ENCODE results near the gene CLIP2.
A peak's percentile ranks its signal among the peaks of the same experiment; 100 is the strongest.
"Not testable (repeated sequence)": the region's sequence is repeated elsewhere in the genome, so short reads cannot be mapped to it uniquely, and the experiment has no call there.

Gene CLIP2

DNA sequence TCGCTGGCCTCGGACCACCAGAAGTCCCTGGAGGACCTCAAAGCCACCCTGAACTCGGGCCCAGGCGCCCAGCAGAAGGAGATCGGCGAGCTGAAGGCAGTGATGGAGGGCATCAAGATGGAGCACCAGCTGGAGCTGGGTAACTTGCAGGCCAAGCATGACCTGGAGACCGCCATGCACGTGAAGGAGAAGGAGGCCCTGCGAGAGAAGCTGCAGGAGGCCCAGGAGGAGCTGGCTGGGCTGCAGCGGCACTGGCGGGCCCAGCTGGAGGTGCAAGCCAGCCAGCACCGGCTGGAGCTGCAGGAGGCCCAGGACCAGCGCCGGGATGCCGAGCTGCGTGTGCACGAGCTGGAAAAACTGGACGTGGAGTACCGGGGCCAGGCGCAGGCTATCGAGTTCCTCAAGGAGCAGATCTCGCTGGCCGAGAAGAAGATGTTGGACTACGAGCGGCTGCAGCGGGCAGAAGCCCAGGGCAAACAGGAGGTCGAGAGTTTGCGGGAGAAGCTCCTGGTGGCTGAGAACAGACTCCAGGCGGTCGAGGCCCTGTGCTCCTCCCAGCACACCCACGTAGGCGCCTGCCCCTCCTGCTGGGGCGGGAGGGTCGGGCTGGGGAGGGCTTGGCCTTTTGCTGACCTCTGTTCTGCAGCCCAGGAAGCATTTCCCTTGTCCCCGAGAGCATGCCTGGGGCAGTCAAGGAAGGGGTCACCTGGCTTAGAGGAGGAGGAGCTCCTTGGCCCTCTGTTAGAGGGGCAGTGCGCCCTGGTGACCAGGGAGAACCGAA, 87.2 kb downstream of the CLIP2 start:
- DNase-seq: no peak

DNA sequence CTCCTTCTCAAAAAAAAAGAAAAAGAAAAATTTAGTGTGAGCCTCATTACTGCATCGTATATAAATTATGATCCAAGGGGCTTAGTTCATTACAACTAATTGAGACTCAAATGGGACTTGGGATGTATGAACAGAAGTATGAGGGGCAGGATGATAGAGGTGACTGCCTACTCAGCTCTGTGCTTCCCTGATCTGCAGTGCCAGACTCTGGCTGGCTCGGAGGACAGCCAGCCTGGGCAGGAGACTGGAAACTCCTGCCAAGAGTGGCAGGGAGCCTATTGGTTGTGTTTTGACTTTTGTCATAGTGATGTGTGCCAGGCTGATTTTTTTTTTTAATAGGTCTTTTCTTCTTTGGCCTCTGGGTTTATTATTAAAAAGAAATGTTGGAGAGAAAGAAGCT, 90.7 kb downstream of the CLIP2 start:
- DNase-seq: no peak

DNA sequence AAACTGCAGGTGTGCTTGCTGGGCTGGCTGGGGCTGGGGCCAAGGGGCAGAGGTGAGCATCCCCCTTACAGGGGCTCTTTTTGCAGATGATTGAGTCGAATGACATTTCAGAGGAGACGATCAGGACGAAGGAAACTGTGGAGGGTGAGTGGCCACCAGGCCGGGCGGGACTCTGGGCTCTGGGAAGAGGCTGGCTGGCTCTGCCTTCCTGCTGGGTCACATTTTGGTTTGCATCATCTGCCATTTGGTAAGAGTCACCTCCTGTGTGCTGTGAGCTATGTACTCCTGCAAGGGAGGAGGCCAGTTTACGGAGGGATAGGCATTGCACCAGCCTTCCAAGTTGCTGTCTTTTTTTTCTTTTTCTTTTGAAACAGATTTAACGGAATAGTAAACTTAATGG, 91.5 kb downstream of the CLIP2 start:
- DNase-seq: no peak

DNA sequence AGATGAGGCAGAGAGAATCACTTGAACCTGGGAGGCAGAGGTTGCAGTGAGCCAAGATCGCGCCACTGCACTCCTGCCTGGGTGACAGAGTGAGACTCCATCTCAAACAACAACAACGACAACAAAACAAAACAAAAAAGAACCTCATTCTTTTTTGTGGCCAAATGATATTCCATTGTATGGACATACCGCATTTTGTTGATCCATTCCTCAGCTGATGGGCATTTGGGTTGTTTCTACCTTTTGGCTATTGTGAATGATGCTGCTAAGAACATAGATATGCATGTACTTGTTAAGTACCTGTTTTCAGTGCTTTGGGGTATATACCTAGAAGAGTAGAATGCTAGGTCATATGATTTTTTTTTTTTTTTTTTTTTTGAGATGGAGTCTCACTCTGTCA, 94.9 kb downstream of the CLIP2 start:
- not testable (repeated sequence) for DNase-seq

DNA sequence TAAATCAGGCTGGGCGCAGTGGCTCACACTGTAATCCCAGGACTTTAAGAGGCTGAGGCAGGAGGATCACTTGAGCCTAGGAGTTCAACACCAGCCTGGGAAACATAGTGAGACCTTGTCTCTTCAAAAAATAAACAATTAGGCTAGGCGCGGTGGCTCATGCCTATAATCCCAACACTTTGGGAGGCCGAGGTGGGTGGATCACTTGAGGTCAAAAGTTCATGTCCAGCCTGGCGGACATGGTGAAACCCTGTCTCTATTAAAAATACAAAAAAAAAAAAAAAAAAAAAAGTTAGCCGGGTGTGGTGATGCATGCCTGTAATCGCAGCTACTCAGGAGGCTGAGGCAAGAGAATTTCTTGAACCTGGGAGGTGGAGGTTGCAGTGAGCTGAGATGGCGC, 95.6 kb downstream of the CLIP2 start:
- DNase-seq: not testable (repeated sequence)

DNA sequence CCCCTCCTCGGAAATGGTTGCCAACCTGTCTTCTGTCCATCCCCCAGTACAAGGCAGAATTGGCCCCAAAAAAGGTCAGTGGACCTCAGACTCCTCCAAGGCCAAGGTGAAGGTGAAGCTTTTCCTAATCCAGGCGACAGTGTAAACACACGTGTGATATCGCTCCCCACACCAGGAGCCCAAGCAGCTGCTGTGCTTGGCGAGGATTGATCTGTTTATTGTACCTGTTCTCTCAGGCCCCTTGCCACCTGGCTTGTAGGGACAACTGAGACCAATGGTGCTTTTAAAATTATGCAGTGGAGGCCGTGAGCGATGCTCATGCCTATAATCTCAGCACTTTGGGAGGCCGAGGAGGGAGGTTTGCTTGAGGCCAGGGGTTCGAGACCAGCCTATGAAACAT, 98.4 kb downstream of the CLIP2 start:
- no peak for DNase-seq

DNA sequence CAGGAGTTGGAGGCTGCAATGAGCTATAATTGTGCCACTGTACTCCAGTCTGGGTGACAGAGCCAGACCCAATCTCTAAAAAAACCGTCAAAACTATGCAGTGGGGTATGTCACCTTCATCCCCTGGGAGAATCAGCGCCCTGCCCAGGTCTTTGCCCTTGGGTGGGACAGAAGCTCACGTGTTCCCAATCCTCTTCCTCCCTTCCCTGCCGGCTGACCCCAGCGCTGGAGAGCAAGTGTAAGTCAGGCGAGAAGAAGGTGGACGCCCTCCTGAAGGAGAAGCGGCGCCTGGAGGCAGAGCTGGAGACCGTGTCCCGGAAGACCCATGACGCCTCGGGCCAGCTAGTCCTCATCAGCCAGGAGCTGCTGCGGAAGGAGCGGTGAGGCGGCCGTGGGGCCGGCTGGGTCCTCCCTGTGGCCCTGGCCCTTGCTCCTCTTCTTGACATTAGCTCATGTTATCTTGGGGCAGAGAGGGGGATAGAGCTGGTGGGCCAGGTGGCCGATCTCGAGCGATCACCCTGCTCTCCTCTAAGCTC, 99.7 kb downstream of the CLIP2 start:
- DNase-seq: no peak

DNA sequence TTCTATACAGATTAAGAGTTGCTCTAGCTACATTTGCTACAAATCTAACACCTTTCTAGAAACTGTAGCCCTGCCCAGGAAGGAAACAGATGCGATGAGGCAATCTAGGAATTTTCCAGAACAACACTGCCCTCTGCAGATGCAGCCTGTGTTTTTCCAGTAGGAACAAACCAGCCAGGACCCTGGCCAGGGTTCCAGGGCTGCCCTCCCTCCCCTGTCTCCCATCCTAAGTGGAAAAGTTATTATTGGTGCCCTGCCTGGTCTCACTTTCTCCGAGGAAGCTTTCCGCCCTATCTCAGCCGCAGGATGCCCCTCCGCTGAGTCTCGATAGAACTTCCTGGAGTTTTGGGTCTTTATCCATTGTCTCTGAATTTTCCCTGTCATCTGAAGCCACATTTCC, 104.5 kb downstream of the CLIP2 start:
- not testable (repeated sequence) for DNase-seq

DNA sequence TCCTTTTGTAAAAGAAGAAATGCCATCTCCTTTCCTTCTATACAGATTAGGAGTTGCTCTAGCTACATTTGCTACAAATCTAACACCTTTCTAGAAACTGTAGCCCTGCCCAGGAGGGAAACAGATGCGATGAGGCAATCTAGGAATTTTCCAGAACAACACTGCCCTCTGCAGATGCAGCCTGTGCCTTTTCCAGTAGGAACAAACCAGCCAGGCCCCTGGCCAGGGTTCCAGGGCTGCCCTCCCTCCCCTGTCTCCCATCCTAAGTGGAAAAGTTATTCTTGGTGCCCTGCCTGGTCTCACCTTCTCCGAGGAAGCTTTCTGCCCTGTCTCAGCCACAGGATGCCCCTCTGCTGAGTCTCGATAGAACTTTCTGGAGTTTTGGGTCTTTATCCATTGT, 105.4 kb downstream of the CLIP2 start:
- not testable (repeated sequence) for DNase-seq

DNA sequence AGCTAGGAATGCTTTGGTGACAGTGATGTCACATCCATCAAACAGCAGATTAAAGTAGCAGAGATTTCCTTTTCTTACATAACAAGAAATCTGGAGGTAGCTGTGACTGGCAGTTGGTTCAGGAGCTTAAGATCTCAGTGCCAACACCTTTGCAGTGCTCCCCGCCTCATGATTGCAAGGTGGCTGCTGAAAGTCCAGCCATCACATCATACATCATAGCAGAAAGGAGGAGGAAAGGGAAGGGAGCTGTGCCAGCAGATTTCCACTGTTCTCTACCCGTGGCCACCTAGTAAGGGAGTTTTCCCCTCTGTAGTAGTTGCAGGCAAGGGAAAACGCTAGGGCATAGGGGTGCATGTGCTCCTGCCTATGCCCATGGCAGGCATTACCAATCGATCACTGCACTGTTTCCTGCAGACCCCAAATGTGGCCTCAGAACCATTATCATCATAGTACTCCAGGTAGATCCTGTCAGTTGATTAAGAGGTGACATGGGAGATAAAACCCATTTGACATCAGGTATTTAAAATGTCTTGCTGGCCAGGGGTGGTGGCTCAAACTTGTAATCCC, 106.6 kb downstream of the CLIP2 start:
- DNase-seq: no peak

DNA sequence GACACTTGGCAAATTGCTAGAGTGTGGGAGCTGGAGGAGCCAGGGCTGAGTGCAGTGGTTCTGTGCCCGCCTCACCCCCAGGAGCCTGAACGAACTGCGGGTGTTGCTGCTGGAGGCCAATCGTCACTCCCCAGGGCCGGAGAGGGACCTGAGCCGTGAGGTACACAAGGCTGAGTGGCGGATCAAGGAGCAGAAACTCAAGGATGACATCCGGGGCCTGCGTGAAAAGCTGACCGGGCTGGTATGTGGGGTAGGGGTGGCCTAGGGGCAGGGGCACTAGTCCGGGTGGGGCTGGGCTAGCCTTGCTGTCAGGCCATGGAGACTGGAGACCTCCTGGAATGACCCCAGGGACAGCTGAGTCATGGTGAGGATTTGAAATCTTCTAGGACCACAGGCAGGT, 107.8 kb downstream of the CLIP2 start:
- DNase-seq: no peak

DNA sequence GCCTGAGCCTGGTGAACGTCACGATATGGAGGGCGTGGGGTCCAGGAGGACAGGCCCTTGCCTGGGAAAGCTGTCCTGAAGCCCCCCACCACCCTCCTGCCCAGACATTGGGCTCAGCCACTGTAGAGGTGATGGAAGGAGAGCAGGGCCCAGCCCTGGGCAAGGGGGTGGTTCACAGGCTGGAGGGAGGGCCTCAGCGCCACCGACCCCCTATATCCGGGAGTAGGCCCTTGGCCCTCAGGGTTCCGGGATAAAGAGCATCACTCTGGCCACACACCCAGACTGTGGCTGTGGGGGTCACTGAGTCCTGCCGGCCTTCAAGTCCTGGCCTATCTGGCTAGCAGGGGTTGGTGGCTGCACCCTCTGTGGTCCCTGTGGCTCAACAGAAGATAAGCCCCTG, 109.2 kb downstream of the CLIP2 start:
- no peak for DNase-seq

DNA sequence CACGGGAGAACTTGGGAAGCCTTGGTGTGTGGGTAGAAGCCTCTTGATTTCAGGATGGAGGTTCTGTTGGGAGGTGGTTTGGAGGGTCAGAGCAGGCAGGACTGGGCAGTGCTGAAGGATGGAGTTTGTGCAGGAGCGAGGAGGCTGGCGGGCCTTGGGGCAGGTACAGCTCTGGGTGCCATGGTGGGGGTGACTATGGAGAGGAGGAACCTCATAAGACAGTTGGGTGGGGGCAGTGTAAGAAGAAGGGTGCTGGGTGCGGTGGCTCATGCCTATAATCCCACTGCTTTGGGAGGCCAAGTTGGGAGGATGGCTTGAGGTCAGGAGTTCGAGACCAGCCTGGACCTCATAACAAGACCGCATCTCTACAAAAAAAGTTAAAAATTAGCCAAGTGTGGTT, 109.8 kb downstream of the CLIP2 start:
- no peak for DNase-seq

DNA sequence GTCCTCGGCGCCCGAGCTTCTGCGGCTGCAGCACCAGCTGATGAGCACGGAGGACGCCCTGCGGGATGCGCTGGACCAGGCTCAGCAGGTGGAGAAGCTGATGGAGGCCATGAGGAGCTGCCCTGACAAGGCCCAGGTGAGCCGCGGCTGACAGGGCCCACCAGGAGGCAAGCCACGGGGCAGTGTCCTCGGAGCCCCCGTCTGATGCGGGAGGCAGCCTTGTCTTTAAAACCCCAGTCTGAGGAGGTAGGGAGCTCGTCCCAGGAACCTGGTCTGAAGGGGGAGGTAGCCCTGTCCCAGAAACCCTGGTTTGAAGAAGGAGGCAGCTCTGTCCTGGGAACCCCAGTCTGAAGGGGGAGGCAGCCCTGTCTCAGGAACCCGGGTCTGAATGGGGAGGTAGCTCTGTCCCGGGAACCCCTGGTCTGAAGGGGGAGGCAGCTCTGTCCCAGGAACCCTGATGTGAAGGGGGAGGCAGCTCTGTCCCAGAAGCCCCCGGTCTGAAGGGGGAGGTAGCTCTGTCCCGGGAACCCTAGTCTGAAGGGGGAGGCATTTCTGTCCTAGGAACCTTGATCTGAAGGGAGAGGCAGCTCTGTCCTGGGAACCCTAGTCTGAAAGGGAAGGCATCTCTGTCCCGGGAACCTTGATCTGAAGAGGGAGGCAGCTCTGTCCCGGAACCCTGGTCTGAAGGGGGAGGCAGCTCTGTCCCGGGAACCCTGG, 111.4 kb downstream of the CLIP2 start:
- DNase-seq: no peak

DNA sequence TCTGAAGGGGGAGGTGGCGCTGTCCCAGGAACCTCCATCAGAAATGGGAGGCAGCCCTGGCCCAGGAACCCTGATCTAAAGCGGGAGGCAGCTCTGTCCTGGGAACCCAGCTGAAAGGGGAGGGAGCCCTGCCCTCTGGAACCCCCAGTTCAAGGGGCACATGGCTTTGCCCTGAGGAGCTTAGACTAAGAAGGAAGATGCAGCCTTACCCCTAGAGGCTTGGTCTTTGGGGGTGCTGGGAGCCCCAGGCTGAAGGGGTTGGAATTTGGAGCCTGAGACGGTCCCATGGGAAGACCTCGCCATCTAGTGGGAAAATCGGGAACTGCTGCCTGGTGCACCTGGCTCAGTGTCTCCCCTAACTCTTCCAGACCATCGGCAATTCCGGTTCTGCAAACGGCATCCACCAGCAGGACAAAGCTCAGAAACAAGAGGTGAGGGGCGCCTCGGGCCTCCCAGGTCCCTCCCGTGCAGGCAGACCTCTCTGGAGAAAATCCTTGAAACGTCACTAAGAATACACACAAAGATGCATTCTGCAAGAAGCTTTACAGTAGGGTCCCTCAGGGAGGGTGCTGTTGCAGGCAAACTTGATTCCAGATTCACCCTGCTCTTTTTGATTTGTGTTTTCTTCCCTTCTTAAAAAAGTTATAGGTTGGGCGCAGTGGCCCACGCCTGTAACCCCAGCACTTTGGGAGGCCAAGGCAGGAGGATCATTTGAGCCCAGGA, 112.1 kb downstream of the CLIP2 start:
- peak; percentile 54 for DNase-seq

DNA sequence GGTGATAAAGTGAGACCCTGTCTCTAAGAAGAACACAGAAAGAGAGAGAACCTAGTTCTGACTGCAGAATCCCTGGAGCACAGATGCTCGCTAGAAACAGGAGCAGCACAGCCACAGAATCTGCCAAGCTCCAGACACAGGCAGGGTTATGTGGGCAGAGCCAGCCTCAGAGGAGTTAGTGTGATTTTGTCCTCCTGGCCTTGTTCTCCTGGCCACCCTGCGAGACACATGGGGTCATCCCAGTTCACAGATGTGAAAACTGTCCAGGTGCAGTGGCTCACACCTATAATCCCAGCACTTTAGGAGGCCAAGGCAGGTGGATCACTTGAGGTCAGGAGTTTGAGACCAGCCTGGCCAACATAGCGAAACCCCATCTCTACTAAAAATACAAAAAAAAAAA, 113.5 kb downstream of the CLIP2 start:
- DNase-seq: not testable (repeated sequence)

DNA sequence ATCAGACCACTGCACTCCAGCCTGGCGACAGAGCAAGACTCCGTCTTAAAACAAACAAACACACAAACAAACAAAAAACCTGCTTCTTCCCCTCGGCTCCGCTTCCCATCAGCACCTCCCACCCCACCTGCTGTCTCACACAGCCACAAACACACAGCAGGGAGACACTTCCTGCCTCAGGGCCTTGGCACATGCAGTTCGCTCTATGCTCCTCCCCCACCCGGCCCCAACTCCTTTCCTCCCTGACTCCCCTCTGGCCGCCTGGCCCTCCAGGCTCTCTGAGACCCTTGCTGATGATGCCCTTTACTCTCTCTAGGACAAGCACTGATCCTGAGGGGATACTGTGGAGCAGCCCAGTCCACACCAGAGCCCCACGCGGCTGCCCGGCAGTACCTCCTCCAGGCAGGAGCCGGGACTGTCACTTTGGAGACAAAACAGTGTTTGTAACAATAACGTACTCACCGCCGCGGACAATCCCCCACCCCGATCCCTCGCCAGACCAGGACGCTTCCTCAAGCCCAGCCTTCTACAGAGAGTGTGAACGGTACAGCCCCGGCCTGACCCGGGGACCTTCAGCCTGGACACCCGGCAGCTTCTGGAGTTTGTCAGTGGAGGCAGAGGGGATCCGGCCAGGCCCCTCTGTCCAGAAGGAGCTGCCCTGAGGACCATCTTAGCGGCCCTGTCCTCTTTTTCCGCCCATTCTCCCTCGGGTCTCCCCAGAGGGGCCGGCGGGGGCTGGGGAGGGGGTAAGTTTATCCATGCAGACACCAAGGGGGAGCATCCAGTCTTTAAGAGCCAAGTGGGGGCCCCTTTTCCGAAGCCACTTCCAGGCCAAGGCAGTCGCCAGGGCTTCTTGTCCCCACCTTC, 114.5 kb downstream of the CLIP2 start:
- no peak for DNase-seq

DNA sequence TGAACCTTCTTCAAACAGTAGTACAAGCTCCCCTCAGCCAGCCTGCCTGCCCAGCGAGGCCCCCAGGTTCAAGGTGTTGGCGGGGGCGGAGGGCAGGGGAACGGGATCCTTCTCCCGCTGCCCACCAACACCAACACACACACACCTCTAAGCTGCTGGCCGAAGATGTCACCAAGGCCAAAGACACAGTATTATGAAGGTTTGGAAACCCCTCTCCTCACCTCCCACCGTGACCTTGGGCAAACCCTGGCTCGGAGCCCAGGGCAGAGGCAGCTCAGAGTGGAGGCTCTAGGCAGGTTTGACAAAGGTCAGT, 115.1 kb downstream of the CLIP2 start:
- DNase-seq: no peak

DNA sequence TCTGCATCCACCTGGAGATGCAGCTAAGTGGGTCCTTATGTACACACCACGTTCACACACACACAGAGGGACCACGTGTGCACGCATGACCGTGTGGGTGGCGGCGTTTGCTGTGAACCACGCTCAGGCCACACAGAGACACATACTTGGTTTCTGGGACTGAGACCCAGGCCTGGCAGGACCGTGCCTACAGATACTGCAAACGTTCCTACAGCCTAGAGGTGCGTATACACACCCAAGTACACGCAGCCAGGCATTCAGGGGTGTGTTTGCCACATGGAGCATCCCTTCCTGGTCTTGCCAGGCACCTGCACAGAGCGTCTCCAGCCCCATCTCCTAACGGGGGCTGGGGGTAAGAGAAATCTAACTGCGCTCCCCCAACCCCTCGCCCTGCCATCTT, 115.5 kb downstream of the CLIP2 start:
- DNase-seq: no peak

DNA sequence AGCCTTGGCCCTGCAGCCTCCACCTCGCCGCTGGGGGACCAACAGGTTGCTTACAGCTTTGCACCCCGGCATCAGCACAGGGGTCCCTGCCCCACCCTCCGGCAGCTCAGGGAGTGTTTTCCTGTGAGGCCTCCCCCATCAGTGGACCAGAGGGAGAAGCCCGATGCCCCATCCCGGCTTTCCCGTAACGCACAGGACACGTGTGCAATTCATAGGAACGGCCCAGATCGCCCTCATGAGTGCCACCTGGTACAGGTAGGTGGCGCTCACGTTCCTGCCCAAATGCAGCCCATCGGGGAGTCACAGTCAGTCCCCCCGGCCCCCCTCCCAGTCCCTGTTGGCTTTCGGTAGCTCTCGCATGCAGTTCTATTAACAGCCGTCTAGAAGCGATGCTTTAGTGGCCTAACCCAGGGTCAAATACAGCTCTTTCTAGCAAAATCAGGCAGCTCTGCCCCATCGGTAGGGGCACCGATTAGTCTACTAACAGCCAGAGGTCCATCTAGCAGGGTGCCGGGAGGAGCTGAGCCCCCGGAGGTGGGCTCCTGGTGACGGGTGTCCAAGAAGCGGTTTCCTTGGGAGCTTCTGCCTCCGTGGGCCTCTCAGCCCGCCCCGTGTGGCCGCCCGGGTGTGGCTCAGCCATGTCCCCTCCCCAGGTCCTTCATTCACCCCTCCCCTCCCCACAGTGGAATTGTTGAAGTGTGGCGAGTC, 116.1 kb downstream of the CLIP2 start:
- no peak for DNase-seq

DNA sequence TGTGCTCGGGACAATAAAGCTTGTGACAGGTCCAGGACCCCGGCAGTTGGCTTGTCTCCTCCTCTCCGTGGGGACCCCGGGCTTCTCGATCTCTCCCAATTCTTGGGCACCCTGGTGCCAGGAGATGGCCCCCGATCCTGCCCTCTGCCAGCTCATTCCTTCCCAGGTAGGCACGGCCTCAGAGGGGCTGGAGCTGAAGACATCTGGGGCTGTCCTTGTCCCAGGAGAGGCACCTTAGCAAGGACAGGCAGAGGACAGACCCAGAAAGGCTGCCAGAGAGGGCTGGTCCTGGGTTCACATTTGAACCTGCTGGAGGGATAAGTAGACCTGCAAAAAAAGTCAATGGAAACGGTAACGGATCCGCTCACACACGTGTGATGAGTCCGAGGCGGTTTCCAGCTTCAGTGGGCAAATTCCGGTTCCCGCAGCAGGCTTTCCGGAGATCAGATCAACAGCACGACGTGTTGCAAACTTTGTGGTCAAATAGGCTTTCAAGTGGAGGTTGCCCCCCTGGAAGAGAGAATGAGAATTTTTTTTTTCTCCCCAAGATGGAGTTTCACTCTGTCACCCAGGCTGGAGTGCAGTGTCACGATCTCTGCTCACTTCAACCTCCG, 116.8 kb downstream of the CLIP2 start:
- DNase-seq: no peak
